ENCODE results near the gene OR2M5. TPM values are rescaled to one million over a fixed set of nuclear protein-coding genes. Genes with fewer than 3 reads are reported as not detected.

The OR2M5 gene
- total RNA-seq, 1 donor from 2014 or later = not detected

GRCh38 chr1:248127653-248128052 is 17.3 kb upstream of the OR2M5 start:
- Mint-ChIP-seq H3K36me3 (no peaks in the 10 kb centered on the region), H3K27ac (no peak overlapping the region), H3K4me3 (no peak overlapping the region), H3K9me3 (peaks cover 77% of the 10 kb centered on the region), H3K27me3 (ENCODE audit: low read depth) (no peaks in the 10 kb centered on the region), H3K4me1 (no peaks in the 10 kb centered on the region)
- DNase-seq (ENCODE audit: low spot score in 2 of 2, unreplicated experiment in 2 of 2) = no peak
- TF ChIP-seq CTCF (IDR thresholded peaks at IDR 0.05; ENCODE audit: unreplicated experiment) = no peak

GRCh38 chr1:248136811-248137210 is 8.1 kb upstream of the OR2M5 start:
- peaks cover 1% of the 10 kb centered on the region for H3K36me3 Mint-ChIP-seq
- H3K4me3 Mint-ChIP-seq = no peak overlapping the region
- peaks cover 80% of the 10 kb centered on the region for H3K9me3 Mint-ChIP-seq
- no peak for TF ChIP-seq CTCF (IDR thresholded peaks at IDR 0.05; ENCODE audit: unreplicated experiment)
- H3K4me1 Mint-ChIP-seq = no peaks in the 10 kb centered on the region
- no peak for DNase-seq (ENCODE audit: low spot score in 2 of 2, unreplicated experiment in 2 of 2)
- no peak overlapping the region for H3K27ac Mint-ChIP-seq
- no peaks in the 10 kb centered on the region for H3K27me3 Mint-ChIP-seq (ENCODE audit: low read depth)

GRCh38 chr1:248140846-248141245 is 4.1 kb upstream of the OR2M5 start:
- no peaks in the 10 kb centered on the region for H3K27me3 Mint-ChIP-seq (ENCODE audit: low read depth)
- H3K4me3 Mint-ChIP-seq = no peak overlapping the region
- DNase-seq (ENCODE audit: low spot score in 2 of 2, unreplicated experiment in 2 of 2) = no peak
- no peaks in the 10 kb centered on the region for H3K4me1 Mint-ChIP-seq
- no peak overlapping the region for H3K27ac Mint-ChIP-seq
- H3K36me3 Mint-ChIP-seq = peaks cover 1% of the 10 kb centered on the region
- TF ChIP-seq CTCF (IDR thresholded peaks at IDR 0.05; ENCODE audit: unreplicated experiment) = no peak
- peaks cover 82% of the 10 kb centered on the region for H3K9me3 Mint-ChIP-seq

- H3K36me3 Mint-ChIP-seq = peaks cover 1% of the 10 kb centered on the region
- H3K27me3 Mint-ChIP-seq (ENCODE audit: low read depth) = no peaks in the 10 kb centered on the region
- peaks cover 86% of the 10 kb centered on the region for H3K9me3 Mint-ChIP-seq
- TF ChIP-seq CTCF (IDR thresholded peaks at IDR 0.05; ENCODE audit: unreplicated experiment) = no peak
- no peak overlapping the region for H3K4me3 Mint-ChIP-seq
- no peaks in the 10 kb centered on the region for H3K4me1 Mint-ChIP-seq
- no peak overlapping the region for H3K27ac Mint-ChIP-seq
- no peak for DNase-seq (ENCODE audit: low spot score in 2 of 2, unreplicated experiment in 2 of 2)
Observed at GRCh38 chr1:248143311-248143710, 1.6 kb upstream of the OR2M5 start.

GRCh38 chr1:248152056-248152827 is 7.3 kb downstream of the OR2M5 start:
- H3K27ac Mint-ChIP-seq = no peak overlapping the region
- peaks cover 73% of the 10 kb centered on the region for H3K9me3 Mint-ChIP-seq
- no peaks in the 10 kb centered on the region for H3K4me1 Mint-ChIP-seq
- no peaks in the 10 kb centered on the region for H3K36me3 Mint-ChIP-seq
- H3K27me3 Mint-ChIP-seq (ENCODE audit: low read depth) = no peaks in the 10 kb centered on the region
- no peak for DNase-seq (ENCODE audit: low spot score in 2 of 2, unreplicated experiment in 2 of 2)
- TF ChIP-seq CTCF (IDR thresholded peaks at IDR 0.05; ENCODE audit: unreplicated experiment) = no peak
- H3K4me3 Mint-ChIP-seq = no peak overlapping the region
